Karpas-422 (cell line): ENCODE results near the gene CNPY3. TPM values are rescaled to one million over a fixed set of nuclear protein-coding genes. Genes with fewer than 3 reads are reported as not detected.

Source experiments
- DNase-seq: peaks from one replicate; pipeline ENCODE4 v3.0.0-alpha.2; 2015
- H2AFZ ChIP-seq: fragments of 200-600 bp; sonication (generic); 2 replicates; pipeline ENCODE4 v1.6.1; 2014; ENCODE audit warnings: antibody characterized with exemption, low read length, mixed read lengths
- H3K27ac ChIP-seq: fragments of 200-600 bp; sonication (generic); 2 replicates; pipeline ENCODE4 v1.5.1; 2014; ENCODE audit warnings: mild to moderate bottlenecking, low read length, moderate library complexity
- H3K27me3 ChIP-seq: fragments of 200-600 bp; sonication (generic); 2 replicates; pipeline ENCODE4 v1.6.1; 2014; ENCODE audit warnings: low read length, mixed read lengths
- H3K36me3 ChIP-seq: fragments of 200-600 bp; sonication (generic); 2 replicates; pipeline ENCODE4 v1.6.1; 2014; ENCODE audit warnings: low read length, mixed read lengths; ENCODE audit not compliant: insufficient read depth
- H3K4me1 ChIP-seq: fragments of 200-600 bp; sonication (generic); 2 replicates; pipeline ENCODE4 v1.6.1; 2014; ENCODE audit warnings: mild to moderate bottlenecking, low read length, mixed read lengths
- H3K4me2 ChIP-seq: fragments of 200-600 bp; sonication (generic); 2 replicates; pipeline ENCODE4 v1.6.1; 2014; ENCODE audit warnings: low read length, low read depth, mild to moderate bottlenecking; ENCODE audit not compliant: poor library complexity, severe bottlenecking
- H3K4me3 ChIP-seq: fragments of 200-600 bp; sonication (generic); 2 replicates; pipeline ENCODE4 v1.5.1; 2014; ENCODE audit warnings: mild to moderate bottlenecking, antibody characterized with exemption, low read length, mixed read lengths
- H3K79me2 ChIP-seq: fragments of 200-600 bp; sonication (generic); 2 replicates; pipeline ENCODE4 v1.6.1; 2014; ENCODE audit warnings: mild to moderate bottlenecking, low read length, mixed read lengths
- H3K9ac ChIP-seq: fragments of 200-600 bp; sonication (generic); 2 replicates; pipeline ENCODE4 v1.6.0; 2014; ENCODE audit warnings: low read length
- H3K9me2 ChIP-seq: fragments of 200-600 bp; sonication (generic), shearing (Covaris generic); replicated peaks from 2 replicates; pipeline ENCODE4 v1.6.0; 2014; ENCODE audit warnings: mild to moderate bottlenecking, low read length, moderate library complexity; ENCODE audit not compliant: insufficient read depth
- H3K9me3 ChIP-seq: fragments of 300-700, 200-600 bp; sonication (generic); 2 replicates; pipeline ENCODE4 v1.6.1; 2014; ENCODE audit warnings: low read length, mixed read lengths
- H4K20me1 ChIP-seq: fragments of 200-600 bp; sonication (generic); 2 replicates; pipeline ENCODE4 v1.6.1; 2014; ENCODE audit warnings: mild to moderate bottlenecking, antibody characterized with exemption, low read length, low read depth; ENCODE audit not compliant: insufficient read depth
- total RNA-seq: library from RNA; depleted of rRNA; stranded (reverse); fragments of >200 nt; shearing (Covaris generic); gene quantifications from 2 replicates; pipeline ENCODE4 v1.2.3, GENCODE V29; 2014; ENCODE audit warnings: low replicate concordance

The CNPY3 gene
- total RNA-seq, 1 experiment from 2014 or later = 33.7 TPM

GRCh38 chr6:42925248-42925857 is 3.9 kb upstream of the CNPY3 start:
- Histone ChIP-seq H3K9me2 (0 out of 2 replicates have a peak, but pooled peaks cover 2% of the 10 kb centered on the region), H3K4me2 (no peak overlapping the region), H3K36me3 (no peaks in the 10 kb centered on the region), H3K27ac (no peak overlapping the region), H3K4me3 (no peak overlapping the region), H2AFZ (peak overlapping the region; percentile 55), H3K79me2 (peaks cover 3% of the 10 kb centered on the region), H3K9ac (no peak overlapping the region), H3K4me1 (peaks cover 26% of the 10 kb centered on the region), H3K27me3 (no peaks in the 10 kb centered on the region), H3K9me3 (no peaks in the 10 kb centered on the region), H4K20me1 (no peaks in the 10 kb centered on the region)
- DNase-seq = no peak

GRCh38 chr6:42929821-42930360 is 611 bp downstream of the CNPY3 start:
- Histone ChIP-seq H3K27ac (peak overlapping the region; percentile 94), H3K79me2 (peaks cover 45% of the 10 kb centered on the region), H3K36me3 (peaks cover 21% of the 10 kb centered on the region; the same call in 1 of the 2 replicates), H3K4me2 (peak overlapping the region; percentile 96), H3K9me2 (0 out of 2 replicates have a peak, but pooled peaks cover 2% of the 10 kb centered on the region), H3K9me3 (no peaks in the 10 kb centered on the region), H2AFZ (no peak overlapping the region), H3K4me1 (peaks cover 39% of the 10 kb centered on the region), H3K4me3 (peak overlapping the region; percentile 90), H4K20me1 (no peaks in the 10 kb centered on the region; the same call in 1 of the 2 replicates), H3K27me3 (no peaks in the 10 kb centered on the region), H3K9ac (peak overlapping the region; percentile 87)
- peak; percentile 94 for DNase-seq

GRCh38 chr6:42932412-42932811 is 3.1 kb downstream of the CNPY3 start:
- no peak for DNase-seq
- Histone ChIP-seq H3K27ac (no peak overlapping the region), H3K9me2 (no peaks in the 10 kb centered on the region), H3K9ac (0 out of 2 replicates have a peak overlapping the region, but pooled peaks have one; percentile 1), H3K4me2 (peak overlapping the region; percentile 43), H3K4me1 (peaks cover 28% of the 10 kb centered on the region), H2AFZ (no peak overlapping the region), H3K27me3 (no peaks in the 10 kb centered on the region), H3K36me3 (peaks cover 32% of the 10 kb centered on the region; the same call in 1 of the 2 replicates), H3K9me3 (no peaks in the 10 kb centered on the region), H3K4me3 (no peak overlapping the region), H3K79me2 (peaks cover 59% of the 10 kb centered on the region), H4K20me1 (no peaks in the 10 kb centered on the region; the same call in 1 of the 2 replicates)

GRCh38 chr6:42933205-42933604 is 3.9 kb downstream of the CNPY3 start:
- no peak overlapping the region for H3K27ac ChIP-seq
- H3K4me1 ChIP-seq = peaks cover 32% of the 10 kb centered on the region
- peaks cover 35% of the 10 kb centered on the region for H3K36me3 ChIP-seq
- no peak overlapping the region for H2AFZ ChIP-seq
- no peaks in the 10 kb centered on the region for H3K9me3 ChIP-seq
- no peak for DNase-seq
- H4K20me1 ChIP-seq = no peaks in the 10 kb centered on the region; the same call in 1 of the 2 replicates
- H3K9ac ChIP-seq = no peak overlapping the region
- no peaks in the 10 kb centered on the region for H3K9me2 ChIP-seq
- no peak overlapping the region for H3K4me3 ChIP-seq
- no peak overlapping the region for H3K4me2 ChIP-seq
- H3K79me2 ChIP-seq = peaks cover 64% of the 10 kb centered on the region
- H3K27me3 ChIP-seq = no peaks in the 10 kb centered on the region

- H3K4me2 ChIP-seq = no peak overlapping the region
- H3K27me3 ChIP-seq = no peaks in the 10 kb centered on the region
- peaks cover 27% of the 10 kb centered on the region for H3K4me1 ChIP-seq
- no peak overlapping the region for H3K9ac ChIP-seq
- H3K9me2 ChIP-seq = no peaks in the 10 kb centered on the region
- no peak overlapping the region for H3K27ac ChIP-seq
- H3K79me2 ChIP-seq = peaks cover 61% of the 10 kb centered on the region
- no peak overlapping the region for H3K4me3 ChIP-seq
- peaks cover 39% of the 10 kb centered on the region for H3K36me3 ChIP-seq
- H2AFZ ChIP-seq = no peak overlapping the region
- DNase-seq = no peak
- H3K9me3 ChIP-seq = no peaks in the 10 kb centered on the region
- H4K20me1 ChIP-seq = no peaks in the 10 kb centered on the region; the same call in 1 of the 2 replicates
Observed at GRCh38 chr6:42935322-42935721, 6.0 kb downstream of the CNPY3 start.

- no peak for DNase-seq
- Histone ChIP-seq H2AFZ (no peak overlapping the region), H3K9me3 (no peaks in the 10 kb centered on the region), H3K27ac (no peak overlapping the region), H3K4me1 (peaks cover 18% of the 10 kb centered on the region), H3K36me3 (peaks cover 45% of the 10 kb centered on the region), H4K20me1 (no peaks in the 10 kb centered on the region; the same call in 1 of the 2 replicates), H3K4me3 (no peak overlapping the region), H3K4me2 (no peak overlapping the region), H3K9ac (no peak overlapping the region), H3K9me2 (no peaks in the 10 kb centered on the region), H3K79me2 (peaks cover 50% of the 10 kb centered on the region), H3K27me3 (no peaks in the 10 kb centered on the region)
Observed at GRCh38 chr6:42936398-42936797, 7.1 kb downstream of the CNPY3 start.

GRCh38 chr6:42937548-42938427 is 8.5 kb downstream of the CNPY3 start:
- Histone ChIP-seq H4K20me1 (no peaks in the 10 kb centered on the region), H3K4me1 (peaks cover 8% of the 10 kb centered on the region), H3K9me2 (no peaks in the 10 kb centered on the region), H3K79me2 (peaks cover 37% of the 10 kb centered on the region), H3K27ac (no peak overlapping the region), H2AFZ (no peak overlapping the region), H3K36me3 (peaks cover 36% of the 10 kb centered on the region), H3K4me3 (no peak overlapping the region), H3K9me3 (no peaks in the 10 kb centered on the region), H3K9ac (no peak overlapping the region), H3K27me3 (no peaks in the 10 kb centered on the region), H3K4me2 (no peak overlapping the region)
- no peak for DNase-seq

- Histone ChIP-seq H3K9me3 (no peaks in the 10 kb centered on the region), H3K4me1 (peaks cover 8% of the 10 kb centered on the region), H3K4me2 (no peak overlapping the region), H3K9ac (no peak overlapping the region), H3K27me3 (no peaks in the 10 kb centered on the region), H2AFZ (no peak overlapping the region), H3K79me2 (peaks cover 31% of the 10 kb centered on the region), H3K9me2 (no peaks in the 10 kb centered on the region), H3K4me3 (no peak overlapping the region), H4K20me1 (no peaks in the 10 kb centered on the region), H3K27ac (no peak overlapping the region), H3K36me3 (peaks cover 32% of the 10 kb centered on the region)
- DNase-seq = no peak
Observed at GRCh38 chr6:42938428-42938796, 9.1 kb downstream of the CNPY3 start.
